RPMI8226 (cell line): ENCODE measurements around the gene DCAF4.
"Not testable (repeated sequence)": the region's sequence is repeated elsewhere in the genome, so short reads cannot be mapped to it uniquely, and the experiment has no call there.

Source experiments
- DNase-seq: peaks from one replicate; pipeline ENCODE4 v3.0.0-alpha.2; 2015

The DCAF4 gene

DNA sequence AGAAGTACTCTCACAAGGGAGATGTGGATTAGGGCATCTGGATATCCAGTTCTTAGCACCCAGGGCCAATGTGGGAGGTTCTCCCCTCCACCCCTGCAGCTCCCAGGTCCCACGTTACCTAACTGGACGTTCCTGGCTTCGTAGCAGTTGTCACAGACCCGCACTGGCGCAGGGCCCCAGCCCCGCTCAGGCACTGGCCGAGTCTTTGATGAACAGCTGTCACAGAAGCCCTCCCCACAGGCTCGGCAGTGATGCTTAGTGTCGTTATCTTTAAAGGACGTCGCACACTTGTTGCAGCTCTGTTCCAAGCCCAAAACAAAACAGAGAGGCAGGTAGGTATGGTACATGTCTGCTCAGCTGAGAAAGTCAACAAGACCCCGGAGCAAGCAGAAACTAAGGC is 48.4 kb downstream of the DCAF4 start:
- no peak for DNase-seq

DNA sequence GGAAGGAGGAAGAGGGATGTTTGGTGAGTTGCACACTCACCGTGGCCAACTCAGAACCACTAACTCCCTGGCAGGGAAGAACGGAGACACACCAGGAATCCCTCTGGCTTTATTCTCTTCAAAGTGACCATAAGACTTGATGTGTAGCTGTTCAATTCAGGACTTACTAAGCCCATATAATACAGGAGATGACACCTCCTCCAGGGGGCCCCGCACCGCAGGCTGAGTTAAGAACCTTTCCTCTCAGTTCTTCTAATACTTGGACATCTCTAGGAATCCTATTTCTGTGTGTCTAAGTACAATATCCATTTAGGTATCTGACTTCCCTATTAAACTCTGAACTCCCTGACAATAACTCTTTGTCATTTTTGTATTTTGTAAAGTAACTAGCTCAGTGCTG is 49.5 kb downstream of the DCAF4 start:
- no peak for DNase-seq

DNA sequence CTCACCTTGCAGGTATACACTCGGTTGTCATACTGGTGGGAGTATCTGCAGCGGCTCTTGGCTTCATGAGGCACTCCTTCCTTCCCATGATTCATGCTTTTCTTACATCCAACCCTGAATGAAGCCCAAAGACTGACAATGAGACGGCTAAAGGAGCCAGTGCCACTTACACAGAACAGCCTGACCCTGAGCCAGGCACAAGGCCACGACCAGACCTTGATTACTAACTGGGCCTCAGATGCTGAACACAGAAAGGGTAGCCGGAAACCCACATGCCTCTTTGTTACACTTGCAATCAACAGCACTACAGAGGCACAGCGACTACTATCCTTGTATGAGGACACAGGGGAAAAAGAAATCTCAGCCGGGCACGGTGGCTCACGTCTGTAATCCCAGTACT is 52.6 kb downstream of the DCAF4 start:
- no peak for DNase-seq

DNA sequence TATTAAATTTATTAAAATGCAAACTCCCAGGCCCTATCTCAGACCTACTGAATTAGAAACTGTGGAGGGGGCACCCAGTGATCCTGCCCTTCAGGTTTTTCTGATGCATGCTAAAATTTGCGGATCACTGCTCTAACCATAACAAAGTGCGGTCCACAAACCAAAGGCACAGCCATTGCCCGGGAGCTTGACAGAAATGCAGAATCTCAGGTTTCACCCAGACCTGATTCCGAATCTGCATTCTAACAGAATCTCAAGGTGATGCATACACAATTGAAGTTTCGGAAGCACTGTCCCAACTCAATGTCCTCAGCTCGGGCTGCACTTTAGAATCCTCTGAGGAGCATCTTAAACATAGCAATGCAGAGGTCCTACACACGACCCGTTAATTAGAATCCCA is 54.6 kb downstream of the DCAF4 start:
- DNase-seq: no peak

DNA sequence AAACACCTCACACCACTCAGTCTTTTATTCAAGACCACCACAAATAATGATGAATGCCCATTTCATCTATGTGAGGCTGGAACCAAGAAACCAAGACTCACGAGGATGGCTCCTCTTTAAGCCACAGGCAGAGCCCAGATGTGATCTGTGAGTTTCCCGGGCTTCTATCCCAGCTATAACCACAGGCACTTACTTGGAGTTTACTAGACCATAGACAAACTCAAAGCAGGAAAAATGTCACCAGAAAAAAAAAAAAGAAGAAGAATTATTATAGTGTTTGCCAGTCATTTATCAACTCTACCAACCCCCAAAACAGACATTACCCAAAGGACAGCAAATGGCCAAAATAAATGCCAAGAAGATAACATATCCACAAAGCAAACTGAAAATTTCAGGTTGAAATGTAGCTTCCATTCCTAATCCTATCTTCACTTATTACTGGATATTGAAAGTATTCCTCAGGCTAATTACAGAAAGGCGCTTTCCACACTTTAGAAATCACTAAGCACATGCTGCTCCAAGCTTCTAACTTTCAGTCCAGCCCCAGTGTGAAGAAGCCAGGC is 56.0 kb downstream of the DCAF4 start:
- DNase-seq: no peak

DNA sequence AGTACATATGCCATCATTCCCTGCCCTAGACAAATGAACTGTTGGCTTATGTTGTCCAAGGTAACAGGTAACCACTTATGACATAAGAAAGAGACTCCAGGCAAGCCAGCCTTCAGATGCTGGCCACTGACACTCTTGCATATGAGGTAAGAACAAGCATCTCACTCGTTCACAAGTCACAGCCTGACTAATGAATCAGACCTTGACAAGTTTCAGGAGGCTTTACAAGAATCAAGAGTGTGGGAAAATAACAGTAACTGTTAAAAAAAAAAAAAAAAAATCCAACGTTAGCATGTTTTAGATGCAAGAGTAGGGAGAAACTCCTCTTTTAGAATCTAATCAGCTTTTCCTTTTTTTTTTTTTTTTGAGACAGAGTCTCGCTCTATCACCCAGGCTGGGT is 60.0 kb downstream of the DCAF4 start:
- no peak for DNase-seq

DNA sequence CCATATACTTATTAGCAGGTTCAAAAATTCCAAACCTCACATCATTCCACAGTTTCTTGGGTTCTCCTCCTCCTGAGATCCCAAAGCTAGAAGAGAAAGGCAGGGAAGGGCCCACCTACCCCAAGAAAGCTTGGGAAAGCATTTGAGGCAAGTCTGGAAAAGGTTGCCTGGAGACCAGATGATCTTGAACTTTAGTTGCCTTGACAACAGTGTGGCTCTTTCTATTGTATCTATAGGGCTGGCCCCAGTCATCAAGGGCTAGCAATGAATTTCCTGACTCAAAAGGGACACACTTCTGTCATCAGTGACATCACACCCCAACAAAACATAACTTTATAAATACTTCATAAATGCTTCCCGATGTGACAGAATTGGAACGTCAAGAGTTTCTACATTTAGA is 60.6 kb downstream of the DCAF4 start:
- no peak for DNase-seq

DNA sequence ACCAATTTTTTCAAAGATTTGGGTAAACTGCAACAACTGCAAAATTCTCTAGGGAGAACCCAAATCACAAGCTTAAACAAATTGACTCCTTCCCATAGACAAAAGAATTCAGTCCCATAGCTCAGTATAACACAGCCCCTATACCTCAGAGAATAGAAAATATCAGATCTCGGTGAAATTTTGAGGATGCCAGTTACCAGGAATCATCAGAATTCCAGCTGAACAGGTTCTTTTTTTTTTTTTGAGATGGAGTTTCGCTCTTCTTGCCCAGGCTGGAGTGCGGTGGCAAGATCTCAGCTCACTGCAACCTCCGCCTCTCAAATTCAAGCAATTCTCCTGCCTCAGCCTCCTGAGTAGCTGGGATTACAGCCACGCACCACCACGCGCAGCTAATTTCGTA is 63.9 kb downstream of the DCAF4 start:
- no peak for DNase-seq

DNA sequence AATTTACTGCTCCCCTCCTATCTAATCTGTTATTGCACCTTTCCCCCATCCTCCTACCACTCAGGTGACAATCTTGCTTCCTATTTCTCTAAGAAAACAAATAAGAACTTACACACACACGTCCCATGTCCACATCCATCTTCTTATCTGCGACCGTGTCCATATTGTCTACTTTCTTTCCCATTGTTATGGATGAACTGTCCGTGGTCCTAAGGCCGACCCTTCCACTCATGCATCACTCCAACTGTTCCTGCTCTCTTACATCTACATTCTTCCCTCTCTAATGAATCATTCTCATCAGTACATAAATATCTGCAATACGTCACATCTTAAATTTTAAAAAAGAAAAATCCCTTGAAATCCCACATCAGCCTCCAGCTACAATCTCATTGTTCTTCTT is 70.7 kb downstream of the DCAF4 start:
- no peak for DNase-seq

DNA sequence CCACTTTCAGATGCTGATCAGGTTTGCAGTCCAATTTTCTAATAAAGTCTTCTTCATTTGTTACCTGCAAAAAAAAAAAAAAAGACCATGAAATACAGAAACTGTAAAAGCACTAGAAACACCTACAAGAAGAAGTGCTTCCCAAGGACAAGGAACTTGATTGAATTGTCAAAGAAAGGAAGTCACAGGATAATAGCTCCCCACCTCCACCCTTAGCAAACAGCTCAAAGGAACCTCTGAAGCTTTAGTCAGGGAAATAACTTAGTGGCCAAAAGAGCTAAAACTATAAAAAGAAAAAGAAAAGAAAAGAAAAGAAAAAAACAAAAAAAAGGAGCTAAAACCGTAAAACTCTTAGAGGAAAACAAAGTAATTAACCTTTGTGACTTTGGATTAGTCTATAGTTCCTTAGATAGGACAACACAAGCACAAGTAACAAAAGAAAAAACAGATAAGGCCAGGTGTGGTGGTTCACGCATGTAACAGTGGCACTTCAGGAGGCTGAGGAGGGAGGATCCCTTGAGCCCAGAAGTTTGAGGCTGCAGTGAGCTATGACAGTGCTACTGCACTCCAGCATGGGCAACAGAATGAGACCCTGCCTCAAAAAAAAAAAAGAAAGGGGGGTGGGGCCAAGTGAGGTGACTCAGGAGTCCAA is 72.1 kb downstream of the DCAF4 start:
- DNase-seq: no peak

DNA sequence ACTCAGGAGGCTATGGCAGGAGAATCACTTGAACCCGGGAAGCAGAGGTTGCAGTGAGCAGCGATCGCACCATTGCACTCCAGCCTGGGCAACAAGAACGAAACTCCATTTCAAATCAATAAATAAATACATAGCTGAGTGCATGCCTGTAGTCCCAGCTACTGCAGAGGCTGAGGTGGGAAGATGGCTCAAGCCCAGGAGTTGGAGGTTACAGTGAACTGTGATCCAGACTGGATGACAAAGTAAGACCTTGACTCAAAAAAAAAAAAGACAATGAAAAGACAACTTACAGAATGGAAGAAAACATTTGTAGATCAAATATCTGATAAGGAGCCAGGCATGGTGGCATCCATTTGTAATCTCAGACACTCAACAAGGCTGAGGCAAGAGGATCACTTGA is 73.1 kb downstream of the DCAF4 start:
- DNase-seq: no peak

DNA sequence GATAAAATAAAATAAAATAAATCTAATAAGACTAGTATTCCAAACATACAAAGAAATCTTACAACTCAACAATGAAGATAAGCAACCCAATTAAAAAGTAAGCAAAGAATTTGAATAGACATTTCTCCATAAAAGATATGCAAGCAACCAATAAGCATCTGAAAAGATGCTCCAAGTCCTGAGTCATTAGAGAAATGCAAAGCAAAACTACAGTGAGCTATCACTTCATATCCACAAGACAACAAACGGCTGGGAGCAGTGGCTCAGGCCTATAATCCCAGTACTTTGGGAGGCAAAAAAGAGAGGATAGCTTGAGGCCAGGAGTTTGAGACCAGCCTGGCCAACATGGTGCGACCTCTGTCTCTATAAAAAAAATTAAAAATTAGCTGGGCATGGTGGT is 73.8 kb downstream of the DCAF4 start:
- no peak for DNase-seq

DNA sequence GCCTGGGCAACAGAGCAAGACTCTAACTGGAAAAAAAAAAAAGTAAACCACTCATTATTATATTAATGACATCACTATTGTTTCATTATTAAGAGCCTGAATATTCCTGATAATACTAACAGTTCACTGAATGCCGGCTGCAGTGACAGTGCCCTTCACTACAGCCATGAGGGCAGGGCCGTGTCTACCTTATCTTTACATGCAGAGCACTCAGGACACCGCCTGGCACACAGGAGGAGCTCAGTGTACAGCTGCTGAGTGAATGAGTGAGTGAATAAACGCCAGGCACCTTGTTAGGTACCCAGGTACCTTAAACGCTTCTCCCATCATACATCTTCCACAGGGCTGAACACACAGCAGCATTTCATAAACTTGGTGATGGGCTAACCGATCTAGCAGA is 77.4 kb downstream of the DCAF4 start:
- no peak for DNase-seq

DNA sequence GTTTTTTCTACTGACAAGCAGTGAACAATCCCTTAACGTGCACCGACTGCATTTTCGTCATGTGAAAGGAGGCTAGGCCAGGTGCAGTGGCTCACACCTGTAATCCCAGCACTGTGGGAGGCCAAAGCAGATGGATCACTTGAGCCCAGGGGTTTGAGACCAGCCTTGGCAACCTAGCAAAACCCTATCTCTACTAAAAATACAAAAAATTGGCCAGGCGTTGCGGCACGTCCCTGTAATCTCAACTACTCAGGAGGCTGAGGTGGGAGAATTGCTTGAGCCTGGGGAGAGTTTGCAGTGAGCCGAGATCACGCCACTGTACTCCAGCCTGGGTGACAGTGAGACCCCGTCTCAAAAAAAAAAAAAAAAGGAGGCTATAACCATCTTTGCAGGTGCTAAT is 78.4 kb downstream of the DCAF4 start:
- DNase-seq: not testable (repeated sequence)

DNA sequence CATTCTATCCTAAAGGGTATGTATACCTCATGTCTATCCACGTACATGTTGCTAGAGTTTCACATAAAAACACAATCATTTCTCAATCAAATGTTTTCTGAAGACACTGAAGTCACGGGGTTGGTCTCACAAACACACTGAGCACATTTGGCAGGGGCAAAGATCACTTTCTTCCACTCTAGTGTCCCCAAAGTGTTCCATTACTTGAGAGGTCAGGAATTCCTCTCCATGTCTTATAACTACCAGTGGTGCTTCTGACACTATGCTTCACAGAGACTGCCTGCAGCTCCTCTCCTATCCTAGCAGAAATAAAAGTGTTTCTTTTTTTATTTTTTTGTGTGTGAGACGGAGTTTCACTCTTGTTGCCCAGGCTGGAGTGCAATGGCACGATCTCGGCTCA is 81.6 kb downstream of the DCAF4 start:
- DNase-seq: no peak

DNA sequence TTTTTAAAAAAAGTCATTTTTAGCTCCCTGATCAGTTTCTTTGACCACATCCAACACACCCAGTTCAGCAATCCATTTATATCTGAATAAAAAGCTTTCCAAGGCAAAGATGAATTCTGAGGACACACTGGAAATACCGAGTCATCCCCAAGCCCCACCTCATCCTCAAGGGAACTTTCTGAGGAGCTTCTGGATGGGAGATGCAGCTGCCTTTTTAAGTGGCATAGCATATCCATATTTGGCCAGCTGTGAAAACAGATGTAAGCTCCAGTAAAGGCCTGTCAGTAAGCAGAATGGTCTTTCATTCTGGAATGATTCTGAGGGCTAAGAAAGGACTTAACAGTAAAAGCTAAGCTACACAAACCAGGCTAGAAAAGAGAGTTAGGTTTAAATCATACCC is 82.2 kb downstream of the DCAF4 start:
- no peak for DNase-seq
